WERI-Rb-1 (cell line): ENCODE measurements around the gene GATA3.

Experiments used
- DNase-seq: peaks from one replicate; pipeline ENCODE4 v3.0.0-alpha.2; 2020
- H3K27ac ChIP-seq: fragments of 250-450 bp; sonication (Bioruptor Pico); 2 replicates; pipeline ENCODE4 v1.5.1; 2020; ENCODE audit warnings: mild to moderate bottlenecking, moderate library complexity
- H3K27me3 ChIP-seq: fragments of 250-450 bp; sonication (Bioruptor Pico); 2 replicates; pipeline ENCODE4 v1.5.1; 2021; ENCODE audit warnings: mild to moderate bottlenecking, low read depth, moderate library complexity; ENCODE audit not compliant: insufficient read depth, severe bottlenecking
- H3K36me3 ChIP-seq: fragments of 250-450 bp; sonication (Bioruptor Pico); 2 replicates; pipeline ENCODE4 v1.5.1; 2020; ENCODE audit warnings: mild to moderate bottlenecking, moderate library complexity
- H3K4me3 ChIP-seq: 2 replicates; pipeline ENCODE4 v1.5.1; 2011; ENCODE audit warnings: low read depth, mild to moderate bottlenecking, control low read depth, low read length
- H3K9me3 ChIP-seq: fragments of 250-450 bp; sonication (Bioruptor Pico); 2 replicates; pipeline ENCODE4 v1.5.1; 2021; ENCODE audit warnings: mild to moderate bottlenecking, moderate library complexity; ENCODE audit not compliant: severe bottlenecking
- CTCF ChIP-seq: IDR thresholded peaks from 2 replicates; pipeline ENCODE4 v1.5.1; 2011; ENCODE audit warnings: low read depth, mild to moderate bottlenecking, control low read depth, inconsistent platforms, low read length

Gene GATA3

GRCh38 chr10:8112230-8112905 lies 57.9 kb downstream of the GATA3 start:
- Histone ChIP-seq H3K27ac (no peak overlapping the region), H3K4me3 (no peak overlapping the region), H3K9me3 (no peaks in the 10 kb centered on the region), H3K27me3 (peaks cover 8% of the 10 kb centered on the region), H3K36me3 (no peaks in the 10 kb centered on the region)
- DNase-seq: no peak
- no peak for TF ChIP-seq CTCF

DNA sequence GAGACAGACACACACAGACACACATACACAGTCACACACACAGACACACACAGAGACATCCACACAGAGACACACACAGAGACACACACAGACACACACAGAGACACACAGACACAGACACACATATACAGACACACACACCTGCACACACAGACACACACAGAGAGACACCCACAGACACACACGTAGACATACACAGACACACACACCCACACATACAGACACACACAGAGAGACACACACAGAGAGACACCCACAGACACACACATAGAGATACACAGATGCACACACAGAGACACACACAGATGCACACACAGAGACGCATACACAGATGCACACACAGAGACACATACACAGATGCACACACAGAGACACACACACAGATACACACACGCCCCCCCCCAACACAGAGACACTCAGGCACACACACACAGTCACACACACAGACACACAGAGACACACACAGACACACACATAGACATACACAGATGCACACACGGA lies 58.5 kb downstream of the GATA3 start:
- DNase-seq: no peak
- H3K27ac ChIP-seq: no peak overlapping the region
- H3K27me3 ChIP-seq: peaks cover 2% of the 10 kb centered on the region
- H3K9me3 ChIP-seq: no peaks in the 10 kb centered on the region
- H3K4me3 ChIP-seq: no peak overlapping the region
- H3K36me3 ChIP-seq: no peaks in the 10 kb centered on the region
- no peak for TF ChIP-seq CTCF

GRCh38 chr10:8113616-8114015 lies 59.1 kb downstream of the GATA3 start:
- TF ChIP-seq CTCF: no peak
- DNase-seq: no peak
- Histone ChIP-seq H3K36me3 (no peaks in the 10 kb centered on the region), H3K27ac (no peak overlapping the region), H3K27me3 (peaks cover 2% of the 10 kb centered on the region), H3K4me3 (no peak overlapping the region), H3K9me3 (no peaks in the 10 kb centered on the region)

GRCh38 chr10:8114741-8115617 lies 60.5 kb downstream of the GATA3 start:
- Histone ChIP-seq H3K27me3 (peaks cover 2% of the 10 kb centered on the region), H3K27ac (no peak overlapping the region), H3K4me3 (no peak overlapping the region), H3K9me3 (no peaks in the 10 kb centered on the region), H3K36me3 (no peaks in the 10 kb centered on the region)
- no peak for TF ChIP-seq CTCF
- DNase-seq: no peak

GRCh38 chr10:8115618-8115980 lies 61.1 kb downstream of the GATA3 start:
- no peak for DNase-seq
- no peak overlapping the region for H3K4me3 ChIP-seq
- peaks cover 2% of the 10 kb centered on the region for H3K27me3 ChIP-seq
- H3K27ac ChIP-seq: no peak overlapping the region
- H3K36me3 ChIP-seq: no peaks in the 10 kb centered on the region
- H3K9me3 ChIP-seq: no peaks in the 10 kb centered on the region
- no peak for TF ChIP-seq CTCF
